GM21529 (cell line): Measurements from ENCODE around the gene OXT.
"Not testable (repeated sequence)": the region's sequence is repeated elsewhere in the genome, so short reads cannot be mapped to it uniquely, and the experiment has no call there.

Source experiments
- ATAC-seq: cut with Tn5 transposase; IDR thresholded peaks from one replicate; pipeline ENCODE4 v1.9.1; 2021; ENCODE audit not compliant: unreplicated experiment

Gene OXT

DNA sequence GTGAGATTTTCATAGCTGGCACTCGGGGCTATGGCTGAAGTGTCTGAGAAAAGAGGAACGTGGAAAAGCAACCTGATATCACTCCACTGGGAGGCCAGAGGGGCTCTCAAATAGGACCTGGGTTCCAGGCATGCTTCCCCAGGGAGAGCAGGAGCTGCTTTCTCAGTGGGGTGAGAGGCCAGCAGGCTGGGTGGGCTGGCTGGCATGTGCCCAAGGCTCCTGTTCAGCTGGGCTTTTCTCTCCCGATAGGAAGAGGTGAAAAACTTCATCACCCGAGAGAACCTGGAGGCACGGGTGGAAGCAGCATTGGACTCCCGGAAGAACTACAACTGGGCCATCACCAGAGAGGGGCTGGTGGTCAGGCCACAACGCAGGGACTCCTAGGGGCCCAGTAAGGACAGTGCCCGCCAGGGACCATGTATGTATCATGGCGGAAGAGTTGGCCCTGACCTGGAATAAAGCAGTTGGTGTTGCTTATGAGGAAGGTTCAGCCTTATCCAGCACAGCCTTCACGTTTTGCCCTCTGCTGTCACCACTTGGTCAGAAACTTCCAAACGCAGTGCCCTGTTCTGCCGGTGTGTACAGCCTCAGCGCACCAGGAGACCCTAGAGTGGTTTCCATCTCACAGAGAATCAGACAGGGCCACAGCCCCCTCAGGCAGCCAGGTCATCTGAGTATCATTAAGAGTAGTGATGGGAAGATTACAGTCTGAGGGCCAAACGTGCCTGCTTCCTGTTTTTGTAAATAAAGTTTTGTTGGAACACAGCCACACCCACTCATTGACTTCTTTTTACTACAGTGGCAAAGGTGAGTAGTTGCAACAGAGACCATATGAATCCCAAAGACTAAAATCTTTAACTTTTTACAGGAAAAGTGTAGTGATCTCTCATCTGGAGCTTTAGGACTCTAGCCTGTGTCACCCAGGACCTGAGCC, 23.7 kb upstream of the OXT start:
- ATAC-seq: no peak

- no peak for ATAC-seq
Observed at GRCh38 chr20:3051385-3052019, 19.9 kb upstream of the OXT start.

GRCh38 chr20:3059489-3059888, 11.9 kb upstream of the OXT start:
- ATAC-seq: no peak

DNA sequence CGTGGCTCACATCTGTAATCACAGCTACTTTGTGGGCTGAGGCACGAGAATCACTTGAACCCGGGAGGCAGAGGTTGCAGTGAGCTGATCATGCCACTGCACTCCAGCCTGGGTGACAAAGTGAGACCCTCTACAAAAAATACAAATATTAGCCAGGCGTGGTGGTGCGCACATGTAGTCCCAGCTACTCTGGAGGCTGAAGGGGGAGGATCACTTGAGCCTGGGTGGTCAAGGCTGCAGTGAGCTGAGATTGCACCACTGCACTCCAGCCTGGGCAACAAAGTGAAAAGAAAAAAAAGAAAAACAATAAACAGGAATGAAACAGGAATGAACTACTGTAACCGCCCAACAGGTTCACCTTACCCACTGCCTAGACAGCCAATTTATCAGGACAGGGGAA, 7.3 kb upstream of the OXT start:
- not testable (repeated sequence) for ATAC-seq

DNA sequence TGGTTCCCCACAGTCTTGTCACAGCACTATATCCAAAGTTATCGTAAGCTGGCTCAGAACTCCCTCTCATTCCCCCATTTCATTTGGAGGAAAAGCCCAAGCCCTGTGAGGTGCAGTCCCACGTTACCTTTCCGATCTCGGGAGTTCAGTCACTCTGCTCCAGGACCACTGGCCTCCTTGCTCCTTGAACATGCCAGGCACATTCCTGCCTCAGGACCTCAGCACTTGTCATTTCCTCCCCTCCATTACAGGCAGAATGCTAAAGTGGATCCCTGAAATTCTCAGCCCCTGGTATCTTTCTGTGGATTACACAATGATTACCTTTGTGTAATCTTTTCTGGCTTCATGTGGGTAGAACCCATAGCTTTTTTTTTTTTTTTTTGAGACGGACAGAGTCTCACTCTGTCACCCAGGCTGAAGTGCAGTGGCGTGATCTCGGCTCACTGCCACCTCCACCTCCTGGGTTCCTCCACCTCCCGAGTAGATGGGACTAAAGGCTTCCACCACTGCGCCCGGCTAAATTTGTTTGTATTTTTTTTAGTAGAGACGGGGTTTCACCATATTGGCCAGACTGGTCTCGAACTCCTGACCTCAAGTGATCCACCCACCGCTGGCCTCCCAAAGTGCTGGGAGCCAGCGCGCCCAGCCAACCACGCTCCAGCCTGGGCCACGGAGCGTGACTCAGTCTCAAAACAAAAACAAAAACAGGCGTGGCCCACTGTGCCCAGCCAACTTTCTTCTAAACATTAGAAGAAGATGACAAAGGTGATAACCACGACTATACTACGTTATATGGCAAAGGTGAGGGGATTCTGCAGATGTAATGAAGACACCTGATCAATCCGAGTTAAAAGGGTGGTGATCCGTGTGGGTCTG, 4.0 kb upstream of the OXT start:
- ATAC-seq: no peak

DNA sequence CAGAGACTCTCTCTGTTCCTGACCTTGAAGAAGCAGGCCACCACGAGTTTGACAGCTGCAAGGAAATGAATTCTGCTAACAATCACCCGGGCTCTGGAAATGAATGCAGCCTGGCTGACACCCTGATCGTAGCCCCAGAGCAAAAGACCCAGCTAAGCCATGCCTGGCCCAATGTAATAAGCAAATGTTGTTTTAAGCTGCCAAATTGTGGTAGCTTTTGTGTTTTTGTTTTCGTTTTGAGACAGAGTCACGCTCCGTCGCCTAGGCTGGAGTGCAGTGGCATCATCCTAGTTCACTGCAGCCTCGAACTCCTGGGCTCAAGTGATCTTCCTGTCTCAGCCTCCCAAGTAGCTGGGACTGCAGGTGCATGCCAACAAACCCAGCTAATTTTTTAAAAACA, 3.3 kb upstream of the OXT start:
- no peak for ATAC-seq

DNA sequence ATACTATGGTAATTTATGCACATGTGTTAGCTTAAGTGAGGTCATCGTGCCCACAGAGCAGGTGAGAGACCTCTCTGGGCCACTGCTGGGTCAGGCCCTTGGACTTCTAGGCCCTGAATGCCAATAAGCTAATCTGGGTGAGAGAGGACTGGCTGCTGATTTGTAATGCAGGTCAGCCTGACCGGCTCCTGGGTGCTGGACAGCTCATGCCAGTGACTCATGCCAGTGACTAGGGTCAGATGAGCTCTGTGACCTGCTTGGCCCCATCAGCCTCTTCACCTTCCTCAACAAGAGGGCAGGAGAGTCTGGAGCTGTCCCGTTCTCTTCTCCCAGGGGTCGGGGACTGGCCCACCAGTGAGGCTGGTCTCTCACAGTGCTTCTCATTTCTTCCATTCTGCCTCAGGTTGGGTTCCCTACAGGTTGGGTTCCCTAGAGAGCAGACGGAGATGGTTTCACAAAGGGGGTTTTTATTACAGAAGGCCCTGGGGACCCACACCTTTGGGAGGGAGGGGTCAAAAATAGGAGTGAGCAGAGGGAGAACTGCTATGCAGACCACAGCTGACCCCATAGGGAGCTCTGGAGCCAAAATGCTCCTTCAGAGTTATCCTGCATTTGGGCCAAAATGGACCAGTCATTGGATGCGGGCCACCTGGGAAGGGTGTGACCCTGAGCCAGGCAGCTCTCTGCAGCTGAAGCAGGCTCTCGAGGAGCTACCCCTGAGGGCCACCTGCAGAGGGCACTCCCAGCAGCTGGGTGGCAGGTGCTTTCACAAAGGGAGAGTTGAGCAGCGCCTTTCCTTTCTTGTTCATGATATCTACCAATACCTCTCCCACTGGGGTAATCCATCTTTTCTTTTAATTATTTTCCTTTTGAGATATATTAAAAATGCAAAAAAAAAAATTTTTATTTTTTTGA, 2.2 kb upstream of the OXT start:
- ATAC-seq: no peak

- no peak for ATAC-seq
Observed at GRCh38 chr20:3070725-3071124, 695 bp upstream of the OXT start.

DNA sequence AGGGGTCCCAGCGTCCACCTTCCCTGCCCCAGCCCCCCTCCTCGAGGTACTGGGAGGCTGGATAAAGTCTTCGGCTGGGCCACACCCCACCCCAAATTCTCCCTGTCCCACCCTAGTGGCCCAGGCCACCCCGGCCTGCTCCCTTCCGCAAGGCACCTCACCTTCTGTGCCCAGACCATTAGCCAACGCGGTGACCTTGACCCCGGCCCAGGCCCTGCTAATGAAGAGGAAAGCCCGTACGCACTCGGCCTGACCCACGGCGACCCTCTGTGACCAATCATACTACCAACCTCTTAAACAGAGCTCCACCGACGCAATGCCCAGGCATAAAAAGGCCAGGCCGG, 182 bp upstream of the OXT start:
- ATAC-seq: no peak

DNA sequence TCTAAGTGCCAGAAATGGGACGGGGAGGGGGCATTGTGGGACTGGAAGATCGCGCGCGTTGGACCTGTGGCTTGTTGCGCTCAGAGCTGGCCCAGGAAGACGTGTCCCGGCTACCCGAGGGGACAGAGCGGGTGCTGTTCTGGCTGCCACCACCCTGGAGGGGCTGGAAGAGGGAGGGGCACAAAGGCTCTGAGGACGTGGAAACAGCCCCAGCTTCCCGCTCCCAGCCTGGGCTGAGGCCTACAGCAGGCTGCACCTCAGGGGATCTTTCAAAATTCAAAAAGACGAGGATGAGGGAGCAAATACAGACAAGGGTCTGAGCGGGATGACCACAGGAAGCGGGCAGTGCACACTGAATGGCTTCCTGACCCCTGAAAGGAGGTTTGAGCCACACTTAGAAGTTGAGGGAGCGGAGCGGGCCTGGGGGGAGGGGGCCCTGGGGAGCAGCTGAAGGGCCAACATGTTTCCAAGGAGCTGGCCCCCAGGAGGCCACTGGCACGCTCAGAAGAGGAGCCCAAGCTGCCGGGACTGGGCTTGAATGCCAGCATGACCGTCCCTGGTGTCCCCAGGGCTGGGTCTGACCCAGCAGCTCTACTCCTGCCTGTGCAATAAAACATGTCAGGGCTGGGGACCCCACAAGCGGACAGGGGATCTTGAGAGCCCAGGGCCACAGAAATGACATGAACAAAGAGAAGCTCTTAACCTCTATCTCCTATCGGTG, 1.3 kb downstream of the OXT start:
- no peak for ATAC-seq

- not testable (repeated sequence) for ATAC-seq
Observed at GRCh38 chr20:3073251-3073643, 1.8 kb downstream of the OXT start.

DNA sequence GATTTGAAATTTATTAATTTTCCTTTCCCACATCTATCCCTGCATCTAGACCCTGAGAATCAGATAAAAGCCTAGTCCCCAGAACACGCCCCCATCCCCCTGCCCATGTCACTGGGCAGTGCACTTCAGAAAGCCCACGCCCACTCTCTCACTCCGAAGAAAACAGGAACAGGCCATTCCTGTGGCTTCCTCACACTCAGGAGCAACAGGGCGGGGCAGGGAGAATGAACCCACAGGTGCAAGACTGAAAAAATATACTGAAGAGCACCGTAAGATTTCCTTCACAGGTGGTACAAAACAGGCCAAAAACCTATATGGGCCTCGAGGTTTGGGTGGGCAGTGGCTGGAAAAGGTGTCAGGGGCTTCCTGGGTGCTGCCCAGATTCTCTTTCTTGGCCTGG, 3.4 kb downstream of the OXT start:
- ATAC-seq: no peak

- not testable (repeated sequence) for ATAC-seq
Observed at GRCh38 chr20:3075315-3075714, 3.9 kb downstream of the OXT start.

DNA sequence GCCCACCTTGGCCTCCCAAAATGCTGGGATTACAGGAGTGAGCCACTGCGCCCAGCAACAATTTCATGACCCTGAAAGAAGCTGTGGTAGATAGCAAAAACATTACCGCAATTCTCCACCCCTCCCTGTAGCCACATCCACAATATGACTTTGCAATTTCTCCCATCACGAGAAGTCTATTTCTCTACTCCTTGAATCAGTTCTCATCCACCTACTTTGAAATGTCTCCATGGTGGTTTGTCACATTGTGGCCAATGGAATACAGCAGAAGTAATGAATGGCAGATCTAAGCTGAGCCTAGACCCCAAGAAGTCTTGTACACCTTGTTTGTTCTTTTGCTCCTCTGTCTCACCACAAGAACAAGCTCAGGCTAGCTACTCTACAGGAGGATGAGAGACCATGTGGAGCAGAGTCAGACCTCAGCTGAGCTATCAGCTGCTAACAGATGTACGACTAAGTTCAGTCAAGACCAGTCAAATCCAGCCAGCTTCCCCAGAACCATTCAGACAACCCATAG, 6.3 kb downstream of the OXT start:
- no peak for ATAC-seq

DNA sequence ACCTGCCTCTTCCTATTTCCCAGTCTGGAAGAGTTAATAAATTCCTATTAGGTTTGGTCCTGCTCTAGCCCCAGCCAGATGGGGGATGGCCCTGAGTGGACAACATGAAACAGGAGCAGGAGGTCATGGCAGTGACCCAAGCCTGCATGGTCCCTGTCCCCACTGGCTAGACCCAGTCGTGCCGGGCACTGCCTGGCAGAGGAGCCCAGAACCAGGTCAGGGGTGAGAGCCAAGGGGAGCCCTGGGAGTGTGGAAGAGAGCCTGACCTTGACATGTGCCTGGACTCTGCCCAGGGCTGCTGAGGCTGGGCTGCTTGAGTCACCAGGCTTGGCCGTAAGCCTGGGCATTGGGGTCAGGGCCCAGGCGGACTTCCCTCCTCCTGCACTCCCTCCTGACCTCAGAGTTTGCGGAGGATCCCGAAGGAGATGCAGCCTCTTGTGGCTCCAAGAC, 9.5 kb downstream of the OXT start:
- no peak for ATAC-seq

DNA sequence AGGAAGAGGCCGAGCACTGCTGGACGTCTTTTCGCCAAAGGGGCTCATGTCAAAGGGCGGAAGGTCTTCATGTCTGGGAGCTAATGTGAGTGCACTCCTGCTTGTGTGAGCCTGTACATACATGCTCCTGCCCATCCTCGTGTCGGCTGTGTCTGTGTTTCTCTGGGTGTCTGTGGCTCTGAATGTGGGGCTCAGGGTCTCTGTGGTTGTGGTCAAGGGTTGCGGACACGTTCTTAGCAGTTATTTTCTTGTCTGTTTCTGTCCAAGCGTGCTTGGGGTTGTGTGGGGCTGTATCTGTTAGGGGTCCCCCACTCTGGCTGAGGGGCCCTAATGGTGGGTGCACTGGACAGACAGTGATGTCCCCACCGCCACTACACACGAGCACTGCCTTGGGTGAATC, 10.2 kb downstream of the OXT start:
- ATAC-seq: no peak

- no peak for ATAC-seq
Observed at GRCh38 chr20:3082306-3082951, 11.0 kb downstream of the OXT start.

- no peak for ATAC-seq
Observed at GRCh38 chr20:3082955-3083952, 11.8 kb downstream of the OXT start.
